Transverse colon (tissue), 4 donors: ENCODE measurements around the gene SDC3. TPM values are rescaled to one million over a fixed set of nuclear protein-coding genes. Genes with fewer than 3 reads are reported as not detected.
A peak's percentile ranks its signal among the peaks of the same experiment; 100 is the strongest.

ENCODE experiments used
- DNase-seq: peaks from one replicate; pipeline ENCODE4 v3.0.0-alpha.2; 2019
- H3K27ac ChIP-seq, 4 donors: fragments of 200-600 bp; sonication (generic); 2 replicates each; pipeline ENCODE4 v1.5.1; 2016 to 2018; ENCODE audit warnings: inconsistent platforms in 4 of 4
- H3K27me3 ChIP-seq: fragments of 200-600 bp; sonication (generic); 2 replicates; pipeline ENCODE4 v1.5.1; 2017; ENCODE audit warnings: inconsistent platforms
- H3K36me3 ChIP-seq, 4 donors: fragments of 200-600 bp; sonication (generic); 2 replicates each; pipeline ENCODE4 v1.5.1; 2017 to 2019; ENCODE audit warnings: inconsistent platforms in 4 of 4
- H3K4me1 ChIP-seq, 4 donors: fragments of 200-600 bp; sonication (generic); 2 replicates each; pipeline ENCODE4 v1.5.1; 2017 to 2020; ENCODE audit warnings: inconsistent platforms in 4 of 4
- H3K4me3 ChIP-seq, 4 donors: fragments of 200-600 bp; sonication (generic); 1 replicate in 1 of 4; 2 replicates in 3 of 4; pipeline versions ENCODE4 v1.5.1 to v1.6.1; 2017 to 2019; ENCODE audit warnings: inconsistent platforms in 4 of 4
- H3K9me3 ChIP-seq, 2 donors: fragments of 200-600 bp; sonication (generic); 2 replicates each; pipeline ENCODE4 v1.5.1; 2017 to 2019; ENCODE audit warnings: inconsistent platforms in 2 of 2
- EP300 ChIP-seq: sonication (generic); formaldehyde crosslinking; IDR thresholded peaks from one replicate; pipeline ENCODE4 v1.6.1; 2017; ENCODE audit warnings: antibody characterized with exemption, low read depth
- POLR2A ChIP-seq: fragments of 450-650 bp; IDR thresholded peaks from one replicate; pipeline ENCODE4 v1.6.1; 2016; ENCODE audit warnings: antibody characterized with exemption, mild to moderate bottlenecking, moderate library complexity
- POLR2AphosphoS5 ChIP-seq, 3 donors: sonication (generic); formaldehyde crosslinking; IDR thresholded peaks; one replicate each; pipeline ENCODE4 v1.6.1; 2016; ENCODE audit warnings: antibody characterized with exemption in 3 of 3
- WGBS, 2 donors: methylation state at CpG; one replicate each; pipeline ENCODE4 v1.1.5; 2018; ENCODE audit warnings: low coverage in 1 of 2; 5-methylcytosine and 5-hydroxymethylcytosine counted together
- in situ Hi-C, 4 donors: fragments of 200-750 bp; cut with MboI; loops; one replicate each; pipeline versions ENCODE4 v1.15.0 to v1.15.1; 2017; ENCODE audit warnings: low sequenced_read_pairs in 3 of 4, low pct_ligation_motif_present in 1 of 4, low pct_unique_long_range_greater_than_20kb in 1 of 4
- intact Hi-C: fragments of 100-400 bp; cut with DNase I; formaldehyde crosslinking; loops from one replicate; pipeline ENCODE4 v1.15.1; 2023; ENCODE audit warnings: low total_unique reads
- total RNA-seq, 4 donors: library from RNA; depleted of rRNA; stranded (reverse); fragments of >200 nt; gene quantifications; one replicate each; pipeline ENCODE4 v1.1.0, GENCODE V29; 2016
- TF ChIP-seq, protein P1 (sequence below), 5 experiments: fragments of 200-600 bp in 3 of 5; fragments of 450-650 bp in 2 of 5; sonication (generic) in 3 of 5; IDR thresholded peaks; 1 replicate in 2 of 5; 2 replicates in 3 of 5; pipeline ENCODE4 v1.5.1; 2016 to 2017; ENCODE audit warnings: antibody characterized with exemption in 5 of 5, inconsistent platforms in 3 of 5, mild to moderate bottlenecking in 2 of 5, moderate library complexity in 1 of 5

SDC3 gene
- total RNA-seq, 4 donors from 2014 or later, result 7.9 to 35.4 (median 10.1) TPM

GRCh38 chr1:30907481-30908315 lies 860 bp downstream of the SDC3 start:
- in situ Hi-C loops (no loop called here), intact Hi-C loops (no loop called here)
- Histone ChIP-seq H3K4me1 (peaks cover 9 to 48% (median 28%) of the 10 kb centered on the region in 4 donors), H3K36me3 (no peaks in the 10 kb centered on the region), H3K27me3 (peaks cover 5% of the 10 kb centered on the region), H3K4me3 (peak overlapping the region; percentile 30 to 53 (median 46)), H3K9me3 (no peaks in the 10 kb centered on the region), H3K27ac (peak overlapping the region; percentile 63 to 85 (median 76))
- 7% methylated on average over 37 of the region's 47 CpGs; no CpG with 5 or more reads in 1 of the 2 donors for WGBS, 2 donors
- TF ChIP-seq POLR2AphosphoS5 (IDR thresholded peaks at IDR 0.05), result no peak
- TF ChIP-seq EP300, result no peak
- TF ChIP-seq, protein P1, sequence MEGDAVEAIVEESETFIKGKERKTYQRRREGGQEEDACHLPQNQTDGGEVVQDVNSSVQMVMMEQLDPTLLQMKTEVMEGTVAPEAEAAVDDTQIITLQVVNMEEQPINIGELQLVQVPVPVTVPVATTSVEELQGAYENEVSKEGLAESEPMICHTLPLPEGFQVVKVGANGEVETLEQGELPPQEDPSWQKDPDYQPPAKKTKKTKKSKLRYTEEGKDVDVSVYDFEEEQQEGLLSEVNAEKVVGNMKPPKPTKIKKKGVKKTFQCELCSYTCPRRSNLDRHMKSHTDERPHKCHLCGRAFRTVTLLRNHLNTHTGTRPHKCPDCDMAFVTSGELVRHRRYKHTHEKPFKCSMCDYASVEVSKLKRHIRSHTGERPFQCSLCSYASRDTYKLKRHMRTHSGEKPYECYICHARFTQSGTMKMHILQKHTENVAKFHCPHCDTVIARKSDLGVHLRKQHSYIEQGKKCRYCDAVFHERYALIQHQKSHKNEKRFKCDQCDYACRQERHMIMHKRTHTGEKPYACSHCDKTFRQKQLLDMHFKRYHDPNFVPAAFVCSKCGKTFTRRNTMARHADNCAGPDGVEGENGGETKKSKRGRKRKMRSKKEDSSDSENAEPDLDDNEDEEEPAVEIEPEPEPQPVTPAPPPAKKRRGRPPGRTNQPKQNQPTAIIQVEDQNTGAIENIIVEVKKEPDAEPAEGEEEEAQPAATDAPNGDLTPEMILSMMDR (IDR thresholded peaks at IDR 0.05), result no peak
- TF ChIP-seq POLR2A, result no peak
- peak; percentile 11 for DNase-seq

DNA sequence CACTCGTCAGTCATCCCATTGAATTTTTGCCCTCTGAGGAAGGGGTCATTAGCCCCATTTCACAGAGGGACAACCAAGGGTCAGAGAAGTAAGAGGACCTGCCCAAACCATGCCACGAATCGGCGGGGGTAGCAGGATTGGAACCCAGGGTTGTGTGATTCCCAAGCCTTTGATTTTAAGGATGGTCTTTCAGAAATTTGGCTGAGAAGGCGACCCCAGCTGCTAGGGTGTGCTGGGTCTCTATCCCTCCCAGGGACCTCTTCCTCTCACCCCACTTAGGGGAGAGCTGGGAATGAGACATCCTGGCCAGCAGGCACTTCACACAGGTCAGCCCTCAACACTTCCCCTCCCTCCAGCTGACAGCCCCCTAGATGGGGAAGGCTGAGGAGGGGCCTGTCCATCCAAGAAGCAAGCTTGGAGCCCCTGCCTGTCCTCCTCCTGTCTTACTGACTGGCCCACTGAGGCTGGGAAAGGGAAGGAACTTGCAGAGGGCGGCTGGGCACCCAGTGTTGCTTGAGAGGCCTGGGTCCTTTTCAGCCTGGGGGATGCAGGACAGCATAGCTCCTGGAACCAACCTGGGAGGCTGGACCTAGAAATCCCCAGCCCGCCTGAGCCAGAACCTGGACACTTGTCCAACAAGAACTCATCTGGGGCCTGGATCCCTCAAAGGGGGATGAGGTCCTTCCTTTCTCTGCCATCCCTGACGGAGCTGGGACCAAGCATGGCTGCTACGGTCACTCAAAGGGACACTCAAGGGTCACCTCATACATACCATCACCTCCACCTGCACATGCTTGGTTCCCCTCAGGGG lies 1.7 kb downstream of the SDC3 start:
- WGBS, 2 donors, result 86% methylated on average over 9 of the region's 9 CpGs; no CpG with 5 or more reads in 1 of the 2 donors
- in situ Hi-C loops, result no loop called here
- H3K27ac ChIP-seq, result peak overlapping the region; percentile 16 to 85 (median 76)
- H3K36me3 ChIP-seq, result no peaks in the 10 kb centered on the region
- H3K4me1 ChIP-seq, result peaks cover 18 to 57% (median 37%) of the 10 kb centered on the region in 4 donors
- intact Hi-C loops, result no loop called here
- DNase-seq, result no peak
- TF ChIP-seq, protein P1 (IDR thresholded peaks at IDR 0.05), result no peak
- no peak for TF ChIP-seq POLR2A
- TF ChIP-seq EP300, result no peak
- no peak for TF ChIP-seq POLR2AphosphoS5 (IDR thresholded peaks at IDR 0.05)
- H3K27me3 ChIP-seq, result peaks cover 5% of the 10 kb centered on the region
- H3K4me3 ChIP-seq, result peak overlapping the region in 2 of 4 donors; percentile 50 to 53
- no peaks in the 10 kb centered on the region for H3K9me3 ChIP-seq

DNA sequence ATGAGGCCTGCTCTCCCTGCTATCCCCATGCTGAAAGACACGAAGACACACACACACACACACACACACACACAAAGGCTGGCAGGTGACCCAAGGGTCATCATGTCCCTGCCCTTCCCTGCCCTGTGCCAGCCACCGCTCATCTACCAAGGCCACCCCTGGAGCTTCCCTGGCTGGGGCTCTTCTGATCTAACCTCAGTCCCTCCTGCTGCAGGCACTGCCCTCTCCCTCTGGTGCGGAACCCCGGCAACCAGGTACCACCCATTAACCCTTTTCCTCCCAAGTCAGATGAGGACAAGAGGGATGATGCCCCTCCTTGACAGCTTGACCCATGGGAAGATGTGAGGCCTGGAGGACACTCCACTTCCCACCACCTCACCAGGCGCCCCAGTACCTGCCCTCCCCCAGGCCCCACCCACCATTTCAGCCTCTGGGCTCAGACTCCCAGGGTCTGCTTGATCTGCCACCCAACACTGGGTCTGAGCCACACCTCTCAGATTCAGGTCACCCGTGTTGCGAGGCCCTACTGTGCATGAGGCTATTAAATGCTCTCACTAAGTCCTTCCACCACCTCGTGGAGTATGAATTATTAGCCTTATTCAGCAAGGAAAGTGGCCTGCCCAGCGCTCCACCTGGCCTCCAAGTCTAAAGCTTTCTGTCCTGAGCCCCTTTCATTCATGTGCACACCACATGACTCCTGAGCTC lies 2.5 kb downstream of the SDC3 start:
- no peak for TF ChIP-seq EP300
- no peak for TF ChIP-seq POLR2AphosphoS5 (IDR thresholded peaks at IDR 0.05)
- TF ChIP-seq, protein P1 (IDR thresholded peaks at IDR 0.05), result no peak
- no peak for TF ChIP-seq POLR2A
- peak overlapping the region; percentile 16 to 85 (median 76) for H3K27ac ChIP-seq
- 49 to 50% methylated on average over 4 to 9 of the region's 9 CpGs for WGBS, 2 donors
- no peaks in the 10 kb centered on the region for H3K9me3 ChIP-seq
- H3K4me1 ChIP-seq, result peaks cover 25 to 62% (median 43%) of the 10 kb centered on the region in 4 donors
- no peaks in the 10 kb centered on the region for H3K36me3 ChIP-seq
- no peak overlapping the region for H3K4me3 ChIP-seq
- DNase-seq, result no peak
- in situ Hi-C loops, result no loop called here
- intact Hi-C loops, result no loop called here
- peaks cover 5% of the 10 kb centered on the region for H3K27me3 ChIP-seq
